ENCODE results near the gene LPAR3.

The LPAR3 gene

DNA sequence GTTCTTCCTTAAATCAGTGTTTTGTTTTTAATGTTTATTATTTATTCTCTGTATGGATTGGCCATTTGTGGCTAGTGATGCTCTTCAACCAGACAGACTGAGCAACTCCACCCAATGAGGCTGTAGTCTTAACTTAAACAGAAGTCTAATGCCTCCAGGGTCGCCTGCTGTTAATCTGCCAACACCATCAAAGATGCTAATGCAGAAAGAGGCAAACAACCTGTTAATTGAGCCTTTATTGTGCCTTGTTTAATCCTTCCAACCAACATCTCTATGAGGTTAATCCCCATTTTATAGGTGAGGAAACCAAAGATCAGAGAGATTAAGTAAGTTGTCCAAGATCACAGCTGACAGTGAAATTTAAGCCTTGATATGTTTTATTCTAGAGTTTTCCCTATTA, 123.4 kb downstream of the LPAR3 start:
- H3K9me3 ChIP-seq = no peaks in the 10 kb centered on the region
- TF ChIP-seq, protein P1, sequence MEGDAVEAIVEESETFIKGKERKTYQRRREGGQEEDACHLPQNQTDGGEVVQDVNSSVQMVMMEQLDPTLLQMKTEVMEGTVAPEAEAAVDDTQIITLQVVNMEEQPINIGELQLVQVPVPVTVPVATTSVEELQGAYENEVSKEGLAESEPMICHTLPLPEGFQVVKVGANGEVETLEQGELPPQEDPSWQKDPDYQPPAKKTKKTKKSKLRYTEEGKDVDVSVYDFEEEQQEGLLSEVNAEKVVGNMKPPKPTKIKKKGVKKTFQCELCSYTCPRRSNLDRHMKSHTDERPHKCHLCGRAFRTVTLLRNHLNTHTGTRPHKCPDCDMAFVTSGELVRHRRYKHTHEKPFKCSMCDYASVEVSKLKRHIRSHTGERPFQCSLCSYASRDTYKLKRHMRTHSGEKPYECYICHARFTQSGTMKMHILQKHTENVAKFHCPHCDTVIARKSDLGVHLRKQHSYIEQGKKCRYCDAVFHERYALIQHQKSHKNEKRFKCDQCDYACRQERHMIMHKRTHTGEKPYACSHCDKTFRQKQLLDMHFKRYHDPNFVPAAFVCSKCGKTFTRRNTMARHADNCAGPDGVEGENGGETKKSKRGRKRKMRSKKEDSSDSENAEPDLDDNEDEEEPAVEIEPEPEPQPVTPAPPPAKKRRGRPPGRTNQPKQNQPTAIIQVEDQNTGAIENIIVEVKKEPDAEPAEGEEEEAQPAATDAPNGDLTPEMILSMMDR (IDR thresholded peaks at IDR 0.05) = no peak
- no peaks in the 10 kb centered on the region for H3K36me3 ChIP-seq
- H3K27me3 ChIP-seq = no peaks in the 10 kb centered on the region
- H3K27ac ChIP-seq = no peak overlapping the region
- no peaks in the 10 kb centered on the region for H3K4me1 ChIP-seq (ENCODE audit: control insufficient read depth in 1 of 2, insufficient read depth in 1 of 2, low read depth in 1 of 2, low read length in 1 of 2)
- no peak overlapping the region for H3K4me3 ChIP-seq (ENCODE audit: low read depth in 1 of 2, low read length in 1 of 2)

DNA sequence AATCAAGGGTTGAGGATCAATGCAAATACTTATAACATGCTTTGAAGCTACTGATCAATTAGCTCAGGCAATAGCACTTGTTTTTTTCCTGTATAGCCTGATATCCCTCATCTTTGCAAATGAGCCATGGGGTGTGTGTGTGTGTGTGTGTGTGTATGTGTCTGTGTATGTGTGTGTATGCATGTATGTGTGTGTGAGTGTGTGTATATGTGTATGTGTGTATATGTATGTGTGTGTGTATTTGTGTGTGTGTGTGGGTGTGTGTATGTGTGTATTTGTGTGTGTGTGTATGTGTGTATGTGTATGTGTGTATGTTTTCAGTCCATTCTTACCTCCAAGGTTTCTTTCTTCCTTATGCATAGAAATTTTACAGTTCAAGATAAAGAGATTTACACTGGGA, 124.4 kb downstream of the LPAR3 start:
- H3K4me3 ChIP-seq (ENCODE audit: low read depth in 1 of 2, low read length in 1 of 2) = no peak overlapping the region
- H3K36me3 ChIP-seq = no peaks in the 10 kb centered on the region
- H3K4me1 ChIP-seq (ENCODE audit: control insufficient read depth in 1 of 2, insufficient read depth in 1 of 2, low read depth in 1 of 2, low read length in 1 of 2) = no peaks in the 10 kb centered on the region
- H3K9me3 ChIP-seq = no peaks in the 10 kb centered on the region
- H3K27ac ChIP-seq = no peak overlapping the region
- TF ChIP-seq, protein P1 (IDR thresholded peaks at IDR 0.05) = no peak
- H3K27me3 ChIP-seq = peaks cover 6% of the 10 kb centered on the region

DNA sequence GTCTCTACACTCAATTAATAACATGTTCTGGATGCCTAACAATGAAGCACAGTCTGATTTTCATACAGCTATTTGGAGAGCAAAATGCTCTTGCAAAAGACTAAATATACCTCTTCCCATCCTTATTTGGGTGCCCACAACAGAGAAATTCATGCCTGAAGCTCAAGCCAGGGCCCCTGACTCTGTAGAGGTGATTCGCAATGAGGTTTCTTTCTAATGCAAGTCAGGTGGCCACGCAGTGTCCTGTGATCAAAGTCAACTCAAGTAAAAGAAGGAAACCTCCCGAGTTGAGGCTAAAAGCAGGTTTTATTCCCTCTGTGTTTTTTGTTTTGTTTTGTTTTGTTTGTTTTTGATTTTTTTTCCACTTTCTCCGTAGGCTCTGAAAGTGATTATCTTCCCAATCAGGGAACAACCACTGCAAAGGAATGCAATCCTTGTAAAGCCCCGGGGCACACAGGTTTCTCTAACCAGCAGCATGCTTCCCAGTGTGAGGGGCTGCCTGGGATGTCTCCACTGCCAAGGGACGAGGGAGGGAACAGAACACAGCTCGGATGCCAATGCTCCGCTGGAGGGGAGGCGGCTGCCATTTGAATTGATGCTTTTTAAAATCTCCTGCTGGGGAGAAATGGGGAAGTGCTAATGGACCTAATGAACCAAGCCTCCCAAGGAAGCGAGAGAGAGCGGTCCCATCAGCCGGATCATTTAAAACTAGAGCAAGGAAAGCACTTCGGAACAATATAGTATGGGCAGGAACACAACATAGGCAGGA, 128.9 kb downstream of the LPAR3 start:
- no peaks in the 10 kb centered on the region for H3K36me3 ChIP-seq
- no peak overlapping the region for H3K27ac ChIP-seq
- peaks cover 16% of the 10 kb centered on the region for H3K27me3 ChIP-seq
- H3K4me3 ChIP-seq (ENCODE audit: low read depth in 1 of 2, low read length in 1 of 2) = no peak overlapping the region
- H3K4me1 ChIP-seq (ENCODE audit: control insufficient read depth in 1 of 2, insufficient read depth in 1 of 2, low read depth in 1 of 2, low read length in 1 of 2) = peaks cover 2 to 3% of the 10 kb centered on the region in 2 experiments
- no peaks in the 10 kb centered on the region for H3K9me3 ChIP-seq
- TF ChIP-seq, protein P1 (IDR thresholded peaks at IDR 0.05) = no peak

DNA sequence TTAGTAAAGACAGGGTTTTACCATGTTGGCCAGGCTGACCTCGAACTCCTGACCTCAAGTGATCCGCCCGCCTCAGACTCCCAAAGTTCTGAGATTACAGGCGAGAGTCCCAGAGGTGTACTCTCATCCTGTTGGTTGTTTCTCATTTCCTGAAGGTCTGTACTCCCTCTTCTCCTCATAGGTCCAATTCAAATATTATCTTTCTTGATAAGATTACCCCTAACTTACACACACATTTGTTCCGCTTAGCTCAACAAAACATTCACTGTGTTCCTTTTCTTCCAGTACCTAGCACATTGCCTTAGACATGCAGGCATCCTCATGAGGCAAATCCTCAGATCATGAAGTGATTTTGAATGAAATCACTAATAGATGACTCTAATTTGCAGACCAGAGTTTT, 130.3 kb downstream of the LPAR3 start:
- no peaks in the 10 kb centered on the region for H3K9me3 ChIP-seq

More for the DNA sequence above, 130.3 kb downstream of the LPAR3 start:
- no peaks in the 10 kb centered on the region for H3K36me3 ChIP-seq
- peaks cover 4% of the 10 kb centered on the region in 2 experiments for H3K4me1 ChIP-seq (ENCODE audit: control insufficient read depth in 1 of 2, insufficient read depth in 1 of 2, low read depth in 1 of 2, low read length in 1 of 2)
- H3K27me3 ChIP-seq = peaks cover 22% of the 10 kb centered on the region
- H3K27ac ChIP-seq = no peak overlapping the region
- TF ChIP-seq, protein P1 (IDR thresholded peaks at IDR 0.05) = no peak
- no peak overlapping the region for H3K4me3 ChIP-seq (ENCODE audit: low read depth in 1 of 2, low read length in 1 of 2)

All from neutrophil (primary cell).